Activated CD4-positive, alpha-beta T cell treated with anti-CD3 and anti-CD28 coated beads, Interleukin-2, amount 10 ng/mL, durations not matched to agents 24 days and 14 days (primary cell): ENCODE results near the gene NXF1. TPM values are rescaled to one million over a fixed set of nuclear protein-coding genes. Genes with fewer than 3 reads are reported as not detected.
A peak's percentile ranks its signal among the peaks of the same experiment; 100 is the strongest.
"Not testable (repeated sequence)": the region's sequence is repeated elsewhere in the genome, so short reads cannot be mapped to it uniquely, and the experiment has no call there.

ENCODE experiments used
- DNase-seq: peaks from one replicate; pipeline ENCODE4 v3.0.0; 2022
- H3K27ac Mint-ChIP-seq: one replicate; pipeline ENCODE4 v1.8.0; 2022; ENCODE audit warnings: mild to moderate bottlenecking, mixed read lengths
- H3K27me3 Mint-ChIP-seq: one replicate; pipeline ENCODE4 v1.8.0; 2022; ENCODE audit warnings: mixed read lengths
- H3K36me3 Mint-ChIP-seq: one replicate; pipeline ENCODE4 v1.8.0; 2022; ENCODE audit warnings: low read depth, mild to moderate bottlenecking, mixed read lengths
- H3K4me1 Mint-ChIP-seq: one replicate; pipeline ENCODE4 v1.8.0; 2021; ENCODE audit warnings: mixed read lengths
- H3K4me3 Mint-ChIP-seq: one replicate; pipeline ENCODE4 v1.8.0; 2022; ENCODE audit warnings: mild to moderate bottlenecking, moderate library complexity, mixed read lengths
- H3K9me3 Mint-ChIP-seq: one replicate; pipeline ENCODE4 v1.8.0; 2021; ENCODE audit warnings: mixed read lengths
- intact Hi-C: fragments of 100-400 bp; cut with micrococcal nuclease; formaldehyde crosslinking; loops from one replicate; pipeline ENCODE4 v1.15.1; 2023
- total RNA-seq: library from RNA; stranded (reverse); gene quantifications from 2 replicates; pipeline ENCODE4 v1.2.3, GENCODE V29; 2022

The NXF1 gene
- total RNA-seq, 1 donor from 2014 or later: 147 TPM

GRCh38 chr11:62842171-62842741 is 37.0 kb upstream of the NXF1 start:
- intact Hi-C loops: loop anchor here (1.0 to 5.0 kb wide), 4 partner anchors 13 to 285 kb away; partner anchors contain the start of genes C11orf98, CSKMT, HNRNPUL2 and TTC9C
- peaks cover 14% of the 10 kb centered on the region for H3K36me3 Mint-ChIP-seq
- DNase-seq: peak; percentile 84

GRCh38 chr11:62841361-62842170 is 36.3 kb upstream of the NXF1 start:
- Mint-ChIP-seq H3K27me3 (no peaks in the 10 kb centered on the region), H3K4me3 (no peak overlapping the region), H3K4me1 (peaks cover 26% of the 10 kb centered on the region), H3K36me3 (peaks cover 15% of the 10 kb centered on the region), H3K27ac (no peak overlapping the region), H3K9me3 (no peaks in the 10 kb centered on the region)
- peak; percentile 95 for DNase-seq
- intact Hi-C loops: loop anchor here (1.0 to 5.0 kb wide), 6 partner anchors 9 to 284 kb away; partner anchors contain the start of genes C11orf98, CSKMT, HNRNPUL2 and STX5

More at GRCh38 chr11:62842171-62842741, 37.0 kb upstream of the NXF1 start:
- Mint-ChIP-seq H3K4me1 (peaks cover 24% of the 10 kb centered on the region), H3K27ac (no peak overlapping the region), H3K27me3 (no peaks in the 10 kb centered on the region), H3K9me3 (no peaks in the 10 kb centered on the region), H3K4me3 (no peak overlapping the region)

- DNase-seq: peak; percentile 93
- H3K4me3 Mint-ChIP-seq, H3K27ac Mint-ChIP-seq, H3K27me3 Mint-ChIP-seq, H3K9me3 Mint-ChIP-seq: not testable (repeated sequence)
- intact Hi-C loops: loop anchor here (1.0 to 5.0 kb wide), 5 partner anchors 9 to 284 kb away; partner anchors contain the start of genes C11orf98, CSKMT, HNRNPUL2 and STX5
- H3K4me1 Mint-ChIP-seq: peaks cover 28% of the 10 kb centered on the region
- peaks cover 20% of the 10 kb centered on the region for H3K36me3 Mint-ChIP-seq
Observed at GRCh38 chr11:62840721-62841360, 35.6 kb upstream of the NXF1 start.

- H3K27me3 Mint-ChIP-seq: no peaks in the 10 kb centered on the region
- H3K4me3 Mint-ChIP-seq: no peak within 1 kb of the TSS
- intact Hi-C loops: loop anchor here (1.0 to 2.0 kb wide), 5 partner anchors 18 to 68 kb away; partner anchors contain the start of genes NXF1, TAF6L and TMEM179B
- H3K9me3 Mint-ChIP-seq: no peaks in the 10 kb centered on the region
- H3K36me3 Mint-ChIP-seq: peaks cover 34% of the 10 kb centered on the region
- H3K27ac Mint-ChIP-seq: no peak within 1 kb of the TSS
- peak; percentile 98 for DNase-seq
- H3K4me1 Mint-ChIP-seq: peaks cover 35% of the 10 kb centered on the region
Observed at GRCh38 chr11:62839050-62839945, 34.1 kb upstream of the NXF1 start, which contains the start of gene WDR74. WDR74 (minus strand) TSS chr11:62839590; CDS start chr11:62839570, 20 bp downstream.

GRCh38 chr11:62835336-62835735 is 30.1 kb upstream of the NXF1 start:
- Mint-ChIP-seq H3K27me3 (no peaks in the 10 kb centered on the region), H3K4me1 (peaks cover 44% of the 10 kb centered on the region), H3K9me3 (no peaks in the 10 kb centered on the region), H3K4me3 (no peak overlapping the region), H3K27ac (no peak overlapping the region), H3K36me3 (peaks cover 48% of the 10 kb centered on the region)
- DNase-seq: no peak
- intact Hi-C loops: no loop called here

- Mint-ChIP-seq H3K27ac (peak within 1 kb of the TSS; percentile 97), H3K36me3 (peaks cover 41% of the 10 kb centered on the region), H3K9me3 (no peaks in the 10 kb centered on the region), H3K4me1 (peaks cover 40% of the 10 kb centered on the region), H3K4me3 (peak within 1 kb of the TSS; percentile 89), H3K27me3 (no peaks in the 10 kb centered on the region)
- DNase-seq: no peak
- intact Hi-C loops: loop anchor here (1.0 to 5.0 kb wide), 6 partner anchors 9 to 240 kb away; partner anchors contain the start of genes TAF6L, TMEM179B, TMEM223 and TUT1
Observed at GRCh38 chr11:62832336-62833234, 27.3 kb upstream of the NXF1 start, which contains the start of gene TEX54. TEX54 (minus strand) TSS chr11:62832841.

GRCh38 chr11:62831520-62832335 is 26.5 kb upstream of the NXF1 start, which contains the start of gene STX5:
STX5 (minus strand) TSS chr11:62832051; CDS start chr11:62831243, 808 bp downstream.
- H3K36me3 Mint-ChIP-seq: peaks cover 44% of the 10 kb centered on the region
- peak; percentile 100 for DNase-seq
- intact Hi-C loops: loop anchor here (1.0 to 5.0 kb wide), 7 partner anchors 10 to 239 kb away; partner anchors contain the start of genes NXF1, TAF6L, TMEM179B and TMEM223
- H3K27me3 Mint-ChIP-seq: no peaks in the 10 kb centered on the region
- H3K27ac Mint-ChIP-seq: peak within 1 kb of the TSS; percentile 97
- no peaks in the 10 kb centered on the region for H3K9me3 Mint-ChIP-seq
- peak within 1 kb of the TSS; percentile 89 for H3K4me3 Mint-ChIP-seq
- H3K4me1 Mint-ChIP-seq: peaks cover 38% of the 10 kb centered on the region

GRCh38 chr11:62830904-62831519 is 25.8 kb upstream of the NXF1 start:
- Mint-ChIP-seq H3K27ac (peak overlapping the region; percentile 97), H3K9me3 (no peaks in the 10 kb centered on the region), H3K36me3 (peaks cover 39% of the 10 kb centered on the region), H3K27me3 (no peaks in the 10 kb centered on the region), H3K4me1 (peaks cover 34% of the 10 kb centered on the region), H3K4me3 (peak overlapping the region; percentile 89)
- no peak for DNase-seq
- intact Hi-C loops: loop anchor here (1.0 to 5.0 kb wide), 2 partner anchors 26 to 239 kb away; partner anchors contain the start of genes NXF1 and TUT1

GRCh38 chr11:62828130-62828529 is 22.9 kb upstream of the NXF1 start:
- DNase-seq, intact Hi-C loops, H3K9me3 Mint-ChIP-seq, H3K4me3 Mint-ChIP-seq, H3K27me3 Mint-ChIP-seq, H3K27ac Mint-ChIP-seq: not testable (repeated sequence)
- Mint-ChIP-seq H3K4me1 (peaks cover 21% of the 10 kb centered on the region), H3K36me3 (peaks cover 40% of the 10 kb centered on the region)

GRCh38 chr11:62823677-62824076 is 18.4 kb upstream of the NXF1 start:
- intact Hi-C loops: no loop called here
- Mint-ChIP-seq H3K4me1 (no peaks in the 10 kb centered on the region), H3K9me3 (no peaks in the 10 kb centered on the region), H3K27ac (no peak overlapping the region), H3K27me3 (no peaks in the 10 kb centered on the region), H3K4me3 (no peak overlapping the region), H3K36me3 (peaks cover 49% of the 10 kb centered on the region)
- DNase-seq: no peak

- intact Hi-C loops: no loop called here
- H3K4me3 Mint-ChIP-seq: no peak overlapping the region
Observed at GRCh38 chr11:62817129-62817528, 11.9 kb upstream of the NXF1 start.

More at GRCh38 chr11:62817129-62817528, 11.9 kb upstream of the NXF1 start:
- Mint-ChIP-seq H3K36me3 (peaks cover 23% of the 10 kb centered on the region), H3K9me3 (no peaks in the 10 kb centered on the region), H3K4me1 (peaks cover 2% of the 10 kb centered on the region), H3K27ac (no peak overlapping the region), H3K27me3 (no peaks in the 10 kb centered on the region)
- DNase-seq: no peak
